NB4 (cell line): ENCODE measurements around the gene FRY.

Experiments used
- MYC ChIP-seq: IDR thresholded peaks from 2 replicates; pipeline ENCODE4 v1.6.1; 2011; ENCODE audit warnings: low read depth, low read length
- POLR2A ChIP-seq: IDR thresholded peaks from 2 replicates; pipeline ENCODE4 v1.6.1; 2011; ENCODE audit warnings: mild to moderate bottlenecking; ENCODE audit not compliant: insufficient read length; ENCODE audit errors: extremely low read depth
- TF ChIP-seq, protein P1 (sequence below): IDR thresholded peaks from one replicate; pipeline ENCODE4 v1.5.1; 2012; ENCODE audit warnings: low read depth, low read length
- TF ChIP-seq, protein P2 (sequence below): IDR thresholded peaks from 2 replicates; pipeline ENCODE4 v1.6.1; 2011; ENCODE audit warnings: low read depth, low read length

- TF ChIP-seq, protein P1, sequence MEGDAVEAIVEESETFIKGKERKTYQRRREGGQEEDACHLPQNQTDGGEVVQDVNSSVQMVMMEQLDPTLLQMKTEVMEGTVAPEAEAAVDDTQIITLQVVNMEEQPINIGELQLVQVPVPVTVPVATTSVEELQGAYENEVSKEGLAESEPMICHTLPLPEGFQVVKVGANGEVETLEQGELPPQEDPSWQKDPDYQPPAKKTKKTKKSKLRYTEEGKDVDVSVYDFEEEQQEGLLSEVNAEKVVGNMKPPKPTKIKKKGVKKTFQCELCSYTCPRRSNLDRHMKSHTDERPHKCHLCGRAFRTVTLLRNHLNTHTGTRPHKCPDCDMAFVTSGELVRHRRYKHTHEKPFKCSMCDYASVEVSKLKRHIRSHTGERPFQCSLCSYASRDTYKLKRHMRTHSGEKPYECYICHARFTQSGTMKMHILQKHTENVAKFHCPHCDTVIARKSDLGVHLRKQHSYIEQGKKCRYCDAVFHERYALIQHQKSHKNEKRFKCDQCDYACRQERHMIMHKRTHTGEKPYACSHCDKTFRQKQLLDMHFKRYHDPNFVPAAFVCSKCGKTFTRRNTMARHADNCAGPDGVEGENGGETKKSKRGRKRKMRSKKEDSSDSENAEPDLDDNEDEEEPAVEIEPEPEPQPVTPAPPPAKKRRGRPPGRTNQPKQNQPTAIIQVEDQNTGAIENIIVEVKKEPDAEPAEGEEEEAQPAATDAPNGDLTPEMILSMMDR: no peak
- TF ChIP-seq POLR2A (no peak), MYC (no peak)
- TF ChIP-seq, protein P2, sequence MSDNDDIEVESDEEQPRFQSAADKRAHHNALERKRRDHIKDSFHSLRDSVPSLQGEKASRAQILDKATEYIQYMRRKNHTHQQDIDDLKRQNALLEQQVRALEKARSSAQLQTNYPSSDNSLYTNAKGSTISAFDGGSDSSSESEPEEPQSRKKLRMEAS: no peak
These were observed 230.6 kb downstream of the FRY start for GRCh38 chr13:32262165-32262564.
